ENCODE data around the gene TFCP2L1. TPM values are rescaled to one million over a fixed set of nuclear protein-coding genes. Genes with fewer than 3 reads are reported as not detected.

Gene TFCP2L1
- total RNA-seq, 2 experiments from 2014 or later = 0.17 to 0.30 TPM

DNA sequence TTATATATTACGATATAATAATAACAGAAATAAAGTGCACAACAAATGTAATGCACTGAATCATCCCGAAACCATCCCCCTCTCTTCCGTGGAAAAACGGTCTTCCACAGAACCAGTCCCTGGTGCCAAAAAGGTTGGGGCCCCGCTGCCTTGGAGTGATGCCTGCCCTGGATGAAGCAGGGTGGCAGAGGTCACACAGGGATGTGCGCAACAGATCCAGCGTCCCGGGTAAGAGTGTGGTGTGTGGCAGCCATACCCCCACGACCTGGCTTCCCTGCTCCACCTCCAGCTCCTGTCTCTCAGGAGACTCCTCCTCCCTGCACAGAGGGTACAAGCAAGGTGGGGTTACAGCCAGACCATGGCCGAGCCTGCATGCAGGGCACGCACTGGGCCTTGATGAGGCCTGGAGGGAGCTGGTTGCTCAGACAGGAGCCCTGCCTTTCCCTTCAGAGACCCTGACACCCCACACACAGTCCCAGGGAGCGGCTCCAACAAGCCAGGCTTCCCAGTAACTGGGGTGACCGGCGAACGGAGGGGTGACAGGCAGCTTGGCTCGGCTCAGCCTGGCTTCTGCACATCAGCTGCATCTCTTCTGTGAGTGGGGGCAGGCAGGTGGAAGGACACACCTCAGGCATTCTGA is 41.1 kb downstream of the TFCP2L1 start:
- Mint-ChIP-seq H3K27ac (no peak overlapping the region), H3K4me1 (ENCODE audit: low read depth) (no peaks in the 10 kb centered on the region), H3K27me3 (no peaks in the 10 kb centered on the region), H3K9me3 (no peaks in the 10 kb centered on the region), H3K4me3 (no peak overlapping the region), H3K36me3 (ENCODE audit: low read depth) (no peaks in the 10 kb centered on the region)
- H3K4me1 ChIP-seq (ENCODE audit: insufficient read depth, low read length) = no peaks in the 10 kb centered on the region
- ChIA-PET CTCF (no interaction called here), POLR2A (no interaction called here)
- TF ChIP-seq, protein P1, sequence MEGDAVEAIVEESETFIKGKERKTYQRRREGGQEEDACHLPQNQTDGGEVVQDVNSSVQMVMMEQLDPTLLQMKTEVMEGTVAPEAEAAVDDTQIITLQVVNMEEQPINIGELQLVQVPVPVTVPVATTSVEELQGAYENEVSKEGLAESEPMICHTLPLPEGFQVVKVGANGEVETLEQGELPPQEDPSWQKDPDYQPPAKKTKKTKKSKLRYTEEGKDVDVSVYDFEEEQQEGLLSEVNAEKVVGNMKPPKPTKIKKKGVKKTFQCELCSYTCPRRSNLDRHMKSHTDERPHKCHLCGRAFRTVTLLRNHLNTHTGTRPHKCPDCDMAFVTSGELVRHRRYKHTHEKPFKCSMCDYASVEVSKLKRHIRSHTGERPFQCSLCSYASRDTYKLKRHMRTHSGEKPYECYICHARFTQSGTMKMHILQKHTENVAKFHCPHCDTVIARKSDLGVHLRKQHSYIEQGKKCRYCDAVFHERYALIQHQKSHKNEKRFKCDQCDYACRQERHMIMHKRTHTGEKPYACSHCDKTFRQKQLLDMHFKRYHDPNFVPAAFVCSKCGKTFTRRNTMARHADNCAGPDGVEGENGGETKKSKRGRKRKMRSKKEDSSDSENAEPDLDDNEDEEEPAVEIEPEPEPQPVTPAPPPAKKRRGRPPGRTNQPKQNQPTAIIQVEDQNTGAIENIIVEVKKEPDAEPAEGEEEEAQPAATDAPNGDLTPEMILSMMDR (IDR thresholded peaks at IDR 0.05) = no peak
- no peak for ATAC-seq (ENCODE audit: poor library complexity)
- H3K27me3 ChIP-seq (ENCODE audit: control insufficient read depth in 1 of 2, insufficient read depth in 2 of 2, low read length in 2 of 2) = no peaks in the 10 kb centered on the region
- no peak overlapping the region for H3K4me3 ChIP-seq (ENCODE audit: low read length)
- no peaks in the 10 kb centered on the region for H3K36me3 ChIP-seq (ENCODE audit: insufficient read depth, low read length)
- H3K27ac ChIP-seq (ENCODE audit: low read depth in 1 of 2, low read length in 2 of 2) = no peak overlapping the region
- intact Hi-C loops (cut with DNase I, micrococcal nuclease) = no loop called here
- peaks cover 0 to 8% of the 10 kb centered on the region in 2 experiments for H3K9me3 ChIP-seq (ENCODE audit: control insufficient read depth in 1 of 2, insufficient read depth in 1 of 2, low read length in 2 of 2)
- DNase-seq = no peak

DNA sequence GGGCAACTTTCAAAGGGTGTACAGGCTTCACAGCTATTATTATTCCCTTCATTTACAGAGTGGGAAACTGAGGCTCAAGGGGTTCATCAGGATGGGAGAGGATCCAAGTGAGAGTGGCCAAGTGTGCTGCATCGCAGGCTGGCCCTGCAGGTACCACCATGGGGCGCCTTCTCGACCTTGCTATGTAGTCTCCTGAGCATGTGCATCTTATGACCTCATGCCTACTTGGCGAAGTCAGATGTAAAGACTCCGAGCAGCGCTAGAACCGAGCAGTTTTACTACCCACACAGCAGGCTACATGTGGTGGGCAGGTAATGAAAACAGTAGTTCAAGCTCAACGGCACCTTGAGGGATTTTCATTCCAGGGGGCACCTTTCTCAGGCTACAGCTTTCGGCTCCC is 42.0 kb downstream of the TFCP2L1 start:
- CTCF ChIA-PET = no interaction called here

DNA sequence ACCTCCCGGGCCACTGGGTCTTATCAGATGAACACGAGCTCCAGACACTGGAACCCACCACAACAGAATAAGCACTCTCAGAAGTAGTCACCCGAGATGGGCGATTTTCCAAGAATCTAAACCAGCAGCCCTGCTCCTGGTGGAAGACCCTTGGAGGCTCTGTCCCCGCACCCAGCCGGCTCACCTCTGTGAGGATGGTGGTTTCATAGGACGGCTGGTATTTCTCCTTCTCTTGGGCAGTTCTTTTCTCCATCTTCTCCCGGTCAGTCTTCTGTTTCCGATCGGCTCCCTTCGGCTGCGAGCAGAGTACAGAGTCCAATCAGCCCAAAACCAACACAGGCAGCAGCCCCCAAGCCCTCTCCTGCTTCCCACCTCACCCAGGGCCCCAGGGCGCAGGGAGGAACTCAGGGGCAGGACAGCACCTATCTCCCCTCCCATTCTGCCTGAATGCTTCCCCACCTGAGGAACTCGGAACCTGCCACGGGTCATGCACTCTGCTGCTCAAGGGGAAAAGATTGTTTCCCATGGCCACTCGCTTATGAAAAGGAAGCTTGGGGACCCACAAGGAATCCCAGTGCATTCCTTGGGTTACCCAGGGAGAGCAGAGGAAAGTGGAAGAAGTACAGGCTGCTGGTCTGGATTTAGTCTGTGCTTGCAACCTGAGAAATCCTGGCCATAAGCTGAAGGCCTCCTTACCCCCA is 42.7 kb downstream of the TFCP2L1 start:
- H3K4me3 ChIP-seq (ENCODE audit: low read length) = no peak overlapping the region
- H3K36me3 Mint-ChIP-seq (ENCODE audit: low read depth) = no peaks in the 10 kb centered on the region
- H3K27ac Mint-ChIP-seq = no peak overlapping the region
- H3K9me3 Mint-ChIP-seq = no peaks in the 10 kb centered on the region
- H3K4me1 ChIP-seq (ENCODE audit: insufficient read depth, low read length) = no peaks in the 10 kb centered on the region
- ATAC-seq (ENCODE audit: poor library complexity) (no peak), DNase-seq (no peak)
- no peak overlapping the region for H3K4me3 Mint-ChIP-seq
- H3K27me3 Mint-ChIP-seq = no peaks in the 10 kb centered on the region
- H3K27me3 ChIP-seq (ENCODE audit: control insufficient read depth in 1 of 2, insufficient read depth in 2 of 2, low read length in 2 of 2) = no peaks in the 10 kb centered on the region
- CTCF ChIA-PET = interaction anchor here (0.7 kb wide), 1 partner anchor 1790 kb away, joined by 4 read pairs; no protein-coding TSS in a partner anchor
- no peaks in the 10 kb centered on the region for H3K4me1 Mint-ChIP-seq (ENCODE audit: low read depth)
- no peaks in the 10 kb centered on the region for H3K36me3 ChIP-seq (ENCODE audit: insufficient read depth, low read length)
- intact Hi-C loops (cut with DNase I, micrococcal nuclease) = no loop called here
- TF ChIP-seq, protein P1 (IDR thresholded peaks at IDR 0.05) = no peak
- H3K9me3 ChIP-seq (ENCODE audit: control insufficient read depth in 1 of 2, insufficient read depth in 1 of 2, low read length in 2 of 2) = peaks cover 0 to 11% of the 10 kb centered on the region in 2 experiments
- no peak overlapping the region for H3K27ac ChIP-seq (ENCODE audit: low read depth in 1 of 2, low read length in 2 of 2)
- POLR2A ChIA-PET = no interaction called here

More for the DNA sequence above, 42.0 kb downstream of the TFCP2L1 start:
- Histone ChIP-seq H3K9me3 (ENCODE audit: control insufficient read depth in 1 of 2, insufficient read depth in 1 of 2, low read length in 2 of 2) (peaks cover 0 to 8% of the 10 kb centered on the region in 2 experiments), H3K36me3 (ENCODE audit: insufficient read depth, low read length) (no peaks in the 10 kb centered on the region), H3K27me3 (ENCODE audit: control insufficient read depth in 1 of 2, insufficient read depth in 2 of 2, low read length in 2 of 2) (no peaks in the 10 kb centered on the region), H3K4me3 (ENCODE audit: low read length) (no peak overlapping the region), H3K4me1 (ENCODE audit: insufficient read depth, low read length) (no peaks in the 10 kb centered on the region), H3K27ac (ENCODE audit: low read depth in 1 of 2, low read length in 2 of 2) (no peak overlapping the region)
- Mint-ChIP-seq H3K27me3 (no peaks in the 10 kb centered on the region), H3K36me3 (ENCODE audit: low read depth) (no peaks in the 10 kb centered on the region), H3K27ac (no peak overlapping the region), H3K4me3 (no peak overlapping the region), H3K9me3 (no peaks in the 10 kb centered on the region), H3K4me1 (ENCODE audit: low read depth) (no peaks in the 10 kb centered on the region)
- intact Hi-C loops (cut with DNase I, micrococcal nuclease) = no loop called here
- TF ChIP-seq, protein P1 (IDR thresholded peaks at IDR 0.05) = no peak
- DNase-seq (no peak), ATAC-seq (ENCODE audit: poor library complexity) (no peak)
- POLR2A ChIA-PET = no interaction called here
